Esophagus mucosa (tissue), 1 donor: ENCODE results near the gene CD247. TPM values are rescaled to one million over a fixed set of nuclear protein-coding genes. Genes with fewer than 3 reads are reported as not detected.

Experiments
- ATAC-seq: fragments of 200-7000 bp; cut with Tn5 transposase; one replicate; pipeline ENCODE4 v1.9.1; 2020
- total RNA-seq: library from RNA; stranded (reverse); gene quantifications from one replicate; pipeline ENCODE4 v1.2.4, GENCODE V29; 2023
- donor health status: DM: yes; HTN: yes; CAD: no.

The CD247 gene
- total RNA-seq, 1 donor from 2014 or later, result 0.80 TPM

DNA sequence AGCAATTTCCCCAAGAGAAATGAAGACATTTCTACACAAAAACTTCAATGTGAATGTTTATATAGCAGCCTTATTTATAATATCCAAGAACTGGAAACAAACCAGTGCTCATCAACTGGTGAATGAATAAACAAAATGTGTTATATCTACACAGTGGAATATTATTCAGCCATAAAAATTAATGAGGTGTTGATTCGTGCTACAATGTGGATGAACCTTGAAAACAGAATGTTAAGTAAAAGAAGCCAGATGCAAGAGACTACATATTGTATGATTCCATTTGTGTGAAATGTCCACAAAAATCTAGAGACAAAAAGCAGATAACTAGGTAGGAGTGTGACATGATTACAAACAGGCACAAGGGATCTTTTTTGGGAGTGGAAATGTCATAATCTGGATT lies 110.0 kb downstream of the CD247 start:
- no peak for ATAC-seq

DNA sequence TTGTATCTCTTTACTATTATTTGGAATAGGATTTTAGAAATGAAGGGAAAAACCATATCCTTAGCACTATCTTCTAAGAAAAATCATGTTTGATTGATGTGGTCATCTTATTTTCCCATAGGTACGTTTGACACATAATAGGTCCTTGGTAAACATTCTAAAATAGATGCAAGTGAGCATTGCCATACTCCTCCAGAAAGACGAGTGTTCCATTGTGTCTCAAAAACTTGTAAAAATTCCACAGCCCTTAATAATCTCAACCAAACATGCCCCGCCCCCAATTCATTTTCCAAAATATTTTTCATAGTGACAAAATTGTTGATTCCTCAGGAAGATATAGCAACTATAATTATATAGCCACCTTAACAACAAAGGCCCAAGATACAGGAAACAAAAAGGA lies 113.4 kb downstream of the CD247 start:
- ATAC-seq, result no peak

DNA sequence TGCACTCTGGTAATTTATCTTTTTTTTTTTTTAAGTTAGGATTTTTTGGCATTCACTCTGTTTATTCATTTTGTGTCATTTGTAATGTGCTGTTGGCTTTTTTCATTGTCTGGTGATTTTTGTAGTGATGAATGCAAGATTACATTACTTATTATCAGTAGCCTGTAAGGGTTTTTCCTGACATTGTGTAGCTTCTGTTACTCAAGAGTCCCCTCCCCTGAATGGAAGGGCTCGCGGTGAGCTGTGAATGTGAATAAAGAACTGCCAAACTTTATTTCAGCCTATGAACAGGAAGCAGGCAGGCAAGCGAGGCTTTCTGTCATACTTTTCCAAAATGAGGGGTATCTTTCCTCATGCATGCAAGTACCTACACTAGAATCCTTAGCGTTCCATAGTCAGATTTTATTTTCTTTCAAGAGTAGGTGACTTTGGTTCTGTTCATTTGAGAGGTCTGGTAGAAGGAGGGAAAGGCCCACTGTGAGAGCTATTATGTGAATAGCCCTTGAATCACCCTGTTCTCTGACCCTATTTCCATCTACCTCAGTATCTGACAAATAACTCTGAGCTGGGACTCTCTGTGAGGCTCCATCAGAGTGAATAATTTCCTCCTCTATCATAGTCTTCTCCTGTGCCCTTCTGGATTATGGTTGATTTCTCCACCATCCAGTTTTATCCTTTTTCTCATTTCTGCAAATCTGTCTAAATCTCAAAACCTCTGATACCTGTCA lies 114.0 kb downstream of the CD247 start:
- no peak for ATAC-seq

DNA sequence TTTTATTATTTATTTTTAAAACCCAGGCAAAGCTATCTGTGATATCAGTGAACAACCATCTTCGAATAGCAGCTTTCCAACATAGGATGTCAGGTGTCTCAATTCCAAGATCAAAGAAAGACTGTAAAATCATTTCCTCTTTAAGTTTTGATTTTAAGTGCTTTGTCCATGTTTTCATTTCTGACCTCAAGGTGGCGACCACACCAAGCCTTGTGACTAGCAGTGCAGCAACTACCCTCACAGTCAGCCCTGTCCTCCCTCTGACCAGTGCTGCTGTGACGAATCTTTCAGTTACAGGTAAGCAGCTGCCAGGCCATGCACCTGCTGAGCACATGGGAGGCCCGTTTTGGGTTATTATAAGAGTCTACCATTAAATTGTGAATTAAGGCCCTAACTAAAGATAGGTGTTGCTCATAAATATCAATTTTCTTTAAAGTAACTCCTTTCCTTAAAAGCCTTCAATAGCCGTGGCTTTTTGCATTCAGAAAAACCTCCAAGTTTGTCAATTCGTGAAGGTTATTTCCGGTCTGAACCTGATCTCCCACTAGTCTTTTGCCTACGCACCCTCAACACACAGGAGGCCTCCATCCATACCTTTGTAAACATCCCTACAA lies 117.0 kb downstream of the CD247 start:
- ATAC-seq, result peak; percentile 86

DNA sequence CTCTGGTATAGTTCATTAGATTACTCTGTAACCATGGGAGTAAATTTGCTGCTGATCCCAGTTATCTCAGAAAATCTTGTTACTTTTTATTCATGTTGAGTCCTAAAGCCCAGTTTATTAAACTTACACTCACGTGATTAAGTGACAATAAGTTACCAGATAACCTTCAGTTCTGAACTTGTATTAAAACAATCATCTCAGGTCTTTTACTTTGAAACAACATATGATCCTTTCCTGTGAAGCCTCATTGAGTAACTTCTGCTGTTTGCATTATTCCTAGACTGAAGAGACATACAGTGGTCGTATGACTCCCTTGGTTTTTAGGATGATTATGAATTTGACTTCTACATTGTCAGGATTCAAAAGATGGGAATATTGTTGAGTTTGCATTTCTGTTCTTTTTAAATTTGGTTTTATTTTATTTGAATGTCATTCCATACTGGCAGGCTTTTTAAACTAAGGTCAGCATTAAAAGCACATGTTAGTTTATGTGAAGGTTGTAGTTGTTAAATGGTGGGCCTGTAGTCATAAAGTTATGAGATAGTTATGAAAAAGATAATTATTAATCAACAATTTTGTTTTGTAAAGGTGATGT lies 117.9 kb downstream of the CD247 start:
- no peak for ATAC-seq

DNA sequence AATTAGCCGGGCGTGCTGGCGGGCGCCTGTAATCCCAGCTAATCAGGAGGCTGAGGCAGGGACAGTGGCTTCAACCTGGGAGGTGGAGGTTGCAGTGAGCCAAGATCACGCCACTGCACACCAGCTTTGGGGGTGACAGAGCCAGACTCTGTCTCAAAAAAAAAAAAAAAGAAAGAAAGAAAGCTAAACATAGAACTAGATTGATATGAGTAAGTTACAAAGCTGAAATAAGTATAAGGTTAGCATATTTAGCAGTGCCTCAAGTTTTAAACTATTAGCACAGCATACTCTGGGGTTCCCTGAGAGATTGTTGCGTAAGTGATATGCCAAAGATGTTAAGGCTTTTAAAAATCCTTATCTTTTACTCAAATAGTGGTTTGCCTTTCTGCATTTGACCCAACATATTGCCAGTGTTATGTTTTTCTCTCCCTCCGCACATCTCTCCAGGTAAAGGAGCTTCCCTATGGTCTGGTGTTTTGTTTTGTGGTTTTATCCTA lies 126.1 kb downstream of the CD247 start:
- no peak for ATAC-seq

DNA sequence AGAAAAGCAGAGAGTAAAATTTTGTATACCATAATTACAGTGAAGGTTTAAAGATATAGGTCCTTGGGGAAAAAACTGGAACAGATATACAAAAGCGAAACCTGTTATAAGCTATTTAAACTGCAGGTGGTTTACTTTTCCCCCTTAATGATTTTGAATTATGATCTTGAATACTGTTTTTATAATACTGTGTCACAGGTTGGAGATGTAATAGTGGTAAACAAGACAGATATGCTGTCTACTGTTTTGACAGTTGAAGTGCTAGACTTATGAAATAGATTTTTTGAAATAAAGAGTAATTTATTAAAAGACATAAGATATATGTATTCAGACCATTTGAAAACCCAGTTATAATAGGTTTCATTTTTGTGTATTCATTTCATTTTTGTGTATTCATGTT lies 129.4 kb downstream of the CD247 start:
- ATAC-seq, result no peak

DNA sequence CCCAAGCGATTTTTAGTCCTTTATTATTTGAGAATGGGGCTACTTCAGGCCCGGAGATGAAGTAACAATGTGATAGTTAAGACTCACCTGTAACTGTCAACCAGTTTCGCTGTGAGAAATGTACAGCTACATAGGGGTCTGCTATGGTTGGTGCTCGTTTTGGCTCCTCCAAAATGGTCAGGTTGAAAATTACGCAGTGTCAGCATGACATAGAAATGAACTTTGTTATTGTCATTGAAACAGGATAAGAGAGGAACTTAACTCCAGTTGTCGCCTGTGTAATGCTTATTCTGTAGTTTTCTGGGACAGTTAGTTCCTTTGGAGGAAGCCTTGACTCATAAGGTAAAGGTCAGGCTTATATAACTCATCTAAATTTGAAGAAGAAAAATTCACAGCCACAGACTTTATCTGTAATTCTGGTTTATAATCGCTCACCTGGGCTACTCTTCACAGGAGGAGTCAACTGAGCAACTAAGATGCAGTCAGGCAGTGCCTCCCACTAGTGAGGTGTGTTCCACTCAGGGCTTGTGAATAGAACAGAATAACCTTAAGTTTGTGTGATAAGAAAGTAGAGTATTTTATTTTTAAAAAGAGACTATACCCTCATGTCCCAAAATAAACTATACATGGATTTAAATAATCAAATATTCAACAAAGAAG lies 130.9 kb downstream of the CD247 start:
- ATAC-seq, result no peak

Other genes starting within 250 kb of the CD247 start
- gene CREG1, start 35.2 kb upstream of the CD247 start, total RNA-seq, result 61.8 TPM
- gene RCSD1, start 111.7 kb upstream of the CD247 start, total RNA-seq, result 2.4 TPM
- gene MPZL1, start 203.5 kb upstream of the CD247 start, total RNA-seq, result 97.5 TPM